ENCODE data around the gene CPPED1.
A peak's percentile ranks its signal among the peaks of the same experiment; 100 is the strongest.

CPPED1 gene

GRCh38 chr16:12625068-12625467 lies 178.6 kb downstream of the CPPED1 start:
- Histone ChIP-seq H3K4me1 (ENCODE audit: control insufficient read depth, insufficient read depth, low read length) (no peaks in the 10 kb centered on the region), H3K4me3 (ENCODE audit: low read depth, low read length) (no peak overlapping the region), H3K36me3 (ENCODE audit: control insufficient read depth in 2 of 2, insufficient read depth in 1 of 2, low read length in 2 of 2) (no peaks in the 10 kb centered on the region), H3K9me3 (ENCODE audit: control insufficient read depth, insufficient read depth, low read depth, low read length) (no peaks in the 10 kb centered on the region), H3K27ac (ENCODE audit: extremely low read depth, low read depth, low read length) (no peak overlapping the region)
- TF ChIP-seq ZBTB44 (tag by site-specific recombination; IDR thresholded peaks at IDR 0.05) (no peak), ZNF660 (tag by site-specific recombination; IDR thresholded peaks at IDR 0.05) (no peak), PRDM10 (tag by site-specific recombination; IDR thresholded peaks at IDR 0.05) (0 out of 2 replicates have a peak, but pooled peaks have one; percentile 11)
- CTCF ChIA-PET, result no interaction called here
- POLR2A ChIA-PET, result no interaction called here

- ChIA-PET CTCF (interaction anchor here (0.7 kb wide), 1 partner anchor 48 kb away, joined by 3 read pairs; no protein-coding TSS in a partner anchor), POLR2A (no interaction called here)
- Histone ChIP-seq H3K36me3 (ENCODE audit: control insufficient read depth in 2 of 2, insufficient read depth in 1 of 2, low read length in 2 of 2) (no peaks in the 10 kb centered on the region), H3K27ac (ENCODE audit: extremely low read depth, low read depth, low read length) (no peak overlapping the region), H3K4me1 (ENCODE audit: control insufficient read depth, insufficient read depth, low read length) (no peaks in the 10 kb centered on the region), H3K9me3 (ENCODE audit: control insufficient read depth, insufficient read depth, low read depth, low read length) (no peaks in the 10 kb centered on the region), H3K4me3 (ENCODE audit: low read depth, low read length) (no peak overlapping the region)
- TF ChIP-seq ZNF16 (tag by site-specific recombination; IDR thresholded peaks at IDR 0.05; ENCODE audit: low read depth) (no peak), ZBTB10 (tag by site-specific recombination; IDR thresholded peaks at IDR 0.05) (no peak), ZNF138 (tag by site-specific recombination; IDR thresholded peaks at IDR 0.05; ENCODE audit: borderline replicate concordance) (no peak), ZNF18 (tag by site-specific recombination; IDR thresholded peaks at IDR 0.05) (no peak), ZEB2 (tag by site-specific recombination; IDR thresholded peaks at IDR 0.05) (no peak), ZNF140 (tag by site-specific recombination; IDR thresholded peaks at IDR 0.05) (no peak), ZFP69B (tag by site-specific recombination; IDR thresholded peaks at IDR 0.05) (no peak), ZNF513 (tag by site-specific recombination; IDR thresholded peaks at IDR 0.05) (no peak), GLIS1 (tag by site-specific recombination; IDR thresholded peaks at IDR 0.05) (no peak), ZNF354C (tag by site-specific recombination; IDR thresholded peaks at IDR 0.05; ENCODE audit: borderline replicate concordance, low read depth) (no peak), GFI1B (tag by site-specific recombination; IDR thresholded peaks at IDR 0.05) (no peak), ZNF366 (tag by site-specific recombination; conservative IDR thresholded peaks at IDR 0.05) (no peak), ZNF248 (tag by site-specific recombination; IDR thresholded peaks at IDR 0.05) (no peak), ZNF561 (tag by site-specific recombination; IDR thresholded peaks at IDR 0.05; ENCODE audit: borderline replicate concordance) (no peak), HOXC10 (CRISPR knock-in tag; IDR thresholded peaks at IDR 0.05) (no peak), ZSCAN23 (tag by site-specific recombination; IDR thresholded peaks at IDR 0.05) (no peak), KLF7 (tag by site-specific recombination; IDR thresholded peaks at IDR 0.05; ENCODE audit: borderline replicate concordance) (no peak)
These were observed 183.5 kb downstream of the CPPED1 start for GRCh38 chr16:12620150-12620549.
